SK-N-SH (cell line): ENCODE data around the gene UVRAG.

Experiments
- NFIC ChIP-seq: IDR thresholded peaks from 2 replicates; pipeline ENCODE4 v1.4.0; 2012; ENCODE audit warnings: borderline replicate concordance
- RCOR1 ChIP-seq: fragments of 150-350 bp; IDR thresholded peaks from 2 replicates; pipeline ENCODE4 v1.6.1; 2017; ENCODE audit warnings: antibody characterized with exemption, low read length
- TF ChIP-seq, protein P1 (sequence below): fragments of 200-600 bp; sonication (generic); IDR thresholded peaks from 2 replicates; pipeline ENCODE4 v1.6.1; 2017; ENCODE audit warnings: antibody characterized with exemption, mild to moderate bottlenecking, moderate library complexity

DNA sequence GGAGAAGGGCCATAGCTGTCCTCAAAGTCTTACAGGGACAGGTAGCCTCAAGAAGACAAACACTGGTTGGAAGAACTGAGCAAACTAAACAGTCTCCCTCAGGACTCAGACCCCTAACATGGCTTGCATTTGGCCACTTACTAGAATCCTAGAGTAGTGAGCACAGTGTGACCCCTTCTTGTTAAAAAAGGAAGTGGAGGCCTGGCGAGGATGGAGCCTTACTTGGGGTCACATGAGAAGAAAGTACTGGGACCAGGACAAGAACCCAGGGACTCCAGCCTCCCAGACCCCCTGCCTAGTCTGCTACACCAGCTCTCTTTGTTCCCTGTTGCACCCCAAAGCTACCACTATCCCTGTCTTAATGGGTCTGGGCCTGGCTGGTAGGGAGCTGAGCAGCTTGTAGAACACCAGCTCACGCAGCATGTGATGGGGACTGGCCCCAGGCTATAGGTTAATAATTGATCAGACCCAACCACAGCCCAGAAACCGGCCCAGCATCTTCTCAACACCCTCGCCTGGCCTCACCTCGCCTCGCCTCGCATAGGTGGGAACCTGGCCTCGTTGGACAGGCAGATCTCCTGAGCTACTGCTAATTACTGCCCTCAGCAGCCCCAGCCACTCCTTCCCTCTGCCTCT, 28.8 kb upstream of the UVRAG start:
- TF ChIP-seq NFIC (no peak), RCOR1 (no peak)
- TF ChIP-seq, protein P1, sequence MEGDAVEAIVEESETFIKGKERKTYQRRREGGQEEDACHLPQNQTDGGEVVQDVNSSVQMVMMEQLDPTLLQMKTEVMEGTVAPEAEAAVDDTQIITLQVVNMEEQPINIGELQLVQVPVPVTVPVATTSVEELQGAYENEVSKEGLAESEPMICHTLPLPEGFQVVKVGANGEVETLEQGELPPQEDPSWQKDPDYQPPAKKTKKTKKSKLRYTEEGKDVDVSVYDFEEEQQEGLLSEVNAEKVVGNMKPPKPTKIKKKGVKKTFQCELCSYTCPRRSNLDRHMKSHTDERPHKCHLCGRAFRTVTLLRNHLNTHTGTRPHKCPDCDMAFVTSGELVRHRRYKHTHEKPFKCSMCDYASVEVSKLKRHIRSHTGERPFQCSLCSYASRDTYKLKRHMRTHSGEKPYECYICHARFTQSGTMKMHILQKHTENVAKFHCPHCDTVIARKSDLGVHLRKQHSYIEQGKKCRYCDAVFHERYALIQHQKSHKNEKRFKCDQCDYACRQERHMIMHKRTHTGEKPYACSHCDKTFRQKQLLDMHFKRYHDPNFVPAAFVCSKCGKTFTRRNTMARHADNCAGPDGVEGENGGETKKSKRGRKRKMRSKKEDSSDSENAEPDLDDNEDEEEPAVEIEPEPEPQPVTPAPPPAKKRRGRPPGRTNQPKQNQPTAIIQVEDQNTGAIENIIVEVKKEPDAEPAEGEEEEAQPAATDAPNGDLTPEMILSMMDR, result no peak
